HUES64 (cell line): Measurements from ENCODE around the gene EPC2.
"Not testable (repeated sequence)": the region's sequence is repeated elsewhere in the genome, so short reads cannot be mapped to it uniquely, and the experiment has no call there.

Experiments used
- H3K27ac ChIP-seq: 2 replicates; pipeline ENCODE4 v1.7.0; 2013; ENCODE audit warnings: low read depth, low read length, inconsistent platforms
- H3K27me3 ChIP-seq: 2 replicates; pipeline ENCODE4 v1.6.1; 2013; ENCODE audit warnings: mild to moderate bottlenecking, low read length; ENCODE audit not compliant: insufficient read depth
- H3K36me3 ChIP-seq: 2 replicates; pipeline ENCODE4 v1.6.1; 2013; ENCODE audit warnings: mild to moderate bottlenecking, low read length; ENCODE audit not compliant: insufficient read depth
- H3K4me1 ChIP-seq: 2 replicates; pipeline ENCODE4 v1.6.1; 2013; ENCODE audit warnings: mild to moderate bottlenecking, low read length, moderate library complexity; ENCODE audit not compliant: insufficient read depth
- H3K4me3 ChIP-seq: 2 replicates; pipeline ENCODE4 v1.5.1; 2013; ENCODE audit warnings: mild to moderate bottlenecking, low read length, moderate library complexity
- H3K9ac ChIP-seq: 2 replicates; pipeline ENCODE4 v1.6.1; 2013; ENCODE audit warnings: mild to moderate bottlenecking, low read depth, low read length
- H3K9me3 ChIP-seq: 2 replicates; pipeline ENCODE4 v1.6.1; 2013; ENCODE audit warnings: low read depth, low read length; ENCODE audit not compliant: insufficient read depth
- WGBS: fragments of 150-250, 120-280 bp; methylation state at CpG from one replicate; pipeline ENCODE4 v1.1.7; 2013; ENCODE audit warnings: missing lambda C conversion rate; 5-methylcytosine and 5-hydroxymethylcytosine counted together

EPC2 gene

DNA sequence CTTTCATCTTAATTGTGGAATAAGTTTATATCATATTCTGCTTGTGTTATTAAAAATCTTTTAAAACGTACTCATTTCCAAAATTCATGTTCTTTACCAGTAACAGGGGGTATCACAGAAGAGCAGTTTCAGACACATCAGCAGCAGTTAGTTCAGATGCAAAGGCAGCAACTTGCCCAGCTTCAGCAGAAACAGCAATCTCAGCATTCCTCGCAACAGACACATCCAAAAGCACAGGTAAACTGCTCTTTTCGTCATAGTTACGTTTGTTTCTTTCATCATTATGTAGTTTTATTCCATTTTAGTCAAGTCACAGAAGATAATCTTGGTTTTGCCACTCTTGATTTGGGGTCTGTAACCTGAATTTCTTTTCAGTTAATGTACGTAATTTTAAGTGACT is 137.0 kb downstream of the EPC2 start:
- H3K4me1 ChIP-seq = no peaks in the 10 kb centered on the region
- no peak overlapping the region for H3K4me3 ChIP-seq
- H3K27me3 ChIP-seq = no peaks in the 10 kb centered on the region
- peaks cover 51% of the 10 kb centered on the region for H3K36me3 ChIP-seq
- no peak overlapping the region for H3K9ac ChIP-seq
- no peaks in the 10 kb centered on the region for H3K9me3 ChIP-seq
- WGBS = 96% methylated on average over 5 of the region's 5 CpGs
- no peak overlapping the region for H3K27ac ChIP-seq

DNA sequence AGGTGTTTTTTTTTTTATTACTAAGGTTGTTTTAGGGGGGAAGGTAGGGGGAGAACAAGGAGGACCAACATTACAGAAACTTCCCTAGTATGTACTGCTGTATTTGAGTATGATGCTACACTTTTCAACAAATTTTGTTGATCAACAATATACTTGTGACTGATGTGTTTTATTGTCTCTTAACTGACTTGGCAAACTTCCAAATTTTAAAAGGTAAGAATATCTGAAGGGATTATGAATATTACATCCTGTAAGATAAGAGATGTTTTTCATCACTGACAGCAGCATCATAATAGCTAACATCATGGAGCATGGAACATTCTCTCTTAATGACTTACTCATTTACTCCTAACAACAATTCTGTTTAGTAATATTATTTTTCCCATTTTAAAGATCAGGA is 144.5 kb downstream of the EPC2 start:
- no peaks in the 10 kb centered on the region for H3K27me3 ChIP-seq
- no peak overlapping the region for H3K4me3 ChIP-seq
- H3K27ac ChIP-seq = no peak overlapping the region
- no peak overlapping the region for H3K9ac ChIP-seq
- H3K9me3 ChIP-seq = no peaks in the 10 kb centered on the region
- H3K4me1 ChIP-seq = no peaks in the 10 kb centered on the region
- H3K36me3 ChIP-seq = peaks cover 44% of the 10 kb centered on the region

DNA sequence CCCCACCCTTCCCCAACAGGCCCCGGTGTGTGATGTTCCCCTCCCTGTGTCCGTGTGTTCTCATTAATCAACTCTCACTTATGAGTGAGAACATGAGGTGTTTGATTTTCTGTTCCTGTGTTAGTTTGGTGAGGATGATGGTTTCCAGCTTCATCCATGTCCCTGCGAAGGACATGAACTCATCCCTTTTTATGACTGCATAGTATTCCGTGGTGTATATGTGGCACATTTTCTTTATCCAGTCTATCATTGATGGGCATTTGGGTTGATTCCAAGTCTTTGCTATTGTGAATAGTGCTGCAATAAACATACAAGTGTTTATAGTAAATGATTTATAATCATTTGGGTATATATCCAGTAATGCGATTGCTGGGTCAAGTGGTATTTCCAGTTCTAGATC is 145.6 kb downstream of the EPC2 start:
- not testable (repeated sequence) for H3K27ac ChIP-seq, H3K9me3 ChIP-seq, H3K4me1 ChIP-seq, H3K9ac ChIP-seq, H3K27me3 ChIP-seq, H3K4me3 ChIP-seq
- H3K36me3 ChIP-seq = peaks cover 33% of the 10 kb centered on the region
- WGBS = 100% methylated on average over 4 of the region's 5 CpGs

DNA sequence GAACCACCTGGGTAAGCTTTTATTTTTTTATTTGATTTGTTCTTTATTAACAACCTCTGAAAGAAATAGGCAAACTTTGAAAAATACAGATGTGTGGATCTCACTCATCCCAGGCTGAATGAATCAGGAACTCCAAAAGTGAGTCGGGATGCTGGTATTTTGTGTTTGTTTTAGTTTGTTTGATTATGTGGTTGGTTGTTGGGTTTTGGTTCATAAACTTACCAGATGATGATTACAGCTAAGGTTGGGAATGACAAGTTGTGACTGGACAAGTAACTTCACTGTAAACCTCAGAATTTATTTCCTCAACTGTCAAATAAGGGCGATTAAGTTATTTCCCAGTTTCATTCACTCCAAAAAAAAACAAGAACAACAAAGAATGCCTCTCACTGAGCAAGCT is 150.0 kb downstream of the EPC2 start:
- H3K4me3 ChIP-seq = no peak overlapping the region
- H3K9ac ChIP-seq = no peak overlapping the region
- 94% methylated on average over 2 of the region's 2 CpGs for WGBS
- H3K36me3 ChIP-seq = peaks cover 3% of the 10 kb centered on the region; the same call in 1 of the 2 replicates
- no peaks in the 10 kb centered on the region for H3K4me1 ChIP-seq
- H3K27me3 ChIP-seq = no peaks in the 10 kb centered on the region
- no peaks in the 10 kb centered on the region for H3K9me3 ChIP-seq
- H3K27ac ChIP-seq = no peak overlapping the region

DNA sequence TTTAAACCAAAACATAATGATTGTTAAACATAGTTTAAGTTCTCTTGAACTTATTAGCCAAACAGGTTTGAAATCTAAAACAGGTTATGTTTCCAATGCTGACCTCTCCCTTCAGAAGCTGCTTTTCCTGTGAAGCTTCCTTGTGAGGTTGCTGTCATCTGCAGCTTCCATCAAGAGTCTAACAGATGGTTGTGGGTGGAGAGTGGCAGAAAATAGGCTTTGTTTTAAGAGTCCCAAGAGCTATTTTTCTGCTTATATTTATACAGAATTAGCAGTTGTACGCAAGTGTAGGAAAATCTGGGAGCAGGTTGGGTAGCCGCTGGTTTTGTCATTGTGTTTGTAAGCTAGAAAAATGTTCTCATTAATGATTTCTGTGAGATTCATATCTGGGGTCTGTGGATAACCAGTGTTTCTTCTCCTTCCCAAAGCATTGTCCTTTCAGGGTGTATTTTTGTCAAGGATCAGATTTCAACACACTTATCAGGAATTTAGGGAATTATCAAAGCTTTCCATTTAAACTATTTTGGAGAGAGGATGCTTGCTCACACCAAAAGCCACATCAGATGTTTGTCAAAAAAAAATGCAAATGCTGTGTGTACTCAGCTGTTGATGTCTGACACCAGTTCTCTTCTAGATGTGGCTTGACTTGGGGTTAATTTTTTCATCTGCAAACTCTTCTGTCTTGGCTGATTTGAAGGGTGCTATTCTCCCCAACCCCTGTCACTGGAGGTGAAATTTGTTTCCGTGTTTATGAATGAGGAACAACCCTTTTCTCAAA is 152.4 kb downstream of the EPC2 start:
- Histone ChIP-seq H3K36me3 (no peaks in the 10 kb centered on the region), H3K27me3 (no peaks in the 10 kb centered on the region), H3K9ac (no peak overlapping the region), H3K4me3 (no peak overlapping the region), H3K27ac (no peak overlapping the region), H3K9me3 (no peaks in the 10 kb centered on the region), H3K4me1 (no peaks in the 10 kb centered on the region)
- 80% methylated on average over 3 of the region's 3 CpGs for WGBS

DNA sequence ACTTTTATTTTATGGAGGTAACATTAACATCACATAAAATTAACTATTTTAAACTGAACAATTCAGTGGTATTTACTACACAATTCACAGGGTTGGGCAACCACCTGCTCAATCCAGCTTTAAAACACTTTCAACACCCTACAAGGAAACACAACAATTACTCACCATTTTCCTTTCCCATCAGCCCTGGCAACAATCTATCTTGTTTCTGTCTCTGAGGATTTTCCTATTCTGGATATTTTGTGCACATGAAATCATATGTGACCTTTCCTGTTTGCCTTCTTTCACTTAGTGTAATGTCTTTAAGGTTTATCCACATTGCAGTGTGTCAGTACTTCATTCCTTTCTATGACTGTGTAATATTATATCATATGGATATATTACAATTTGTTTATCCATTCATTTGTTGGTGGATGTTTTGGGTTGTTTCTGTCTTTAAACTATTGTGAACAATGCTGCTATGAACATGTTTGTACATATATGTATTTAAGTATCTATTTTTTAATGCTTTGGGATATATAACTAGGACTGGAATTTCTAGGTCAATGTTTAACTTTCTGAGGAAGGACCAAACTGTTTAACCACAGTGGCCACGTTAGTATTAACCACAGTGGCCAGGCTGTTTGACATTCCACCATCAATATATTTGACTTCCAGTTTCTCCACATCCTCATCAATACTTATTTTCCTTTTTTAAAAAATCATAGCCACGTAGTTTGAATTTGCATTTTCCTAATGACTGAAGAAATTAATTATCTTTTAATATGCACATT is 158.1 kb downstream of the EPC2 start:
- H3K9ac ChIP-seq = no peak overlapping the region
- no peaks in the 10 kb centered on the region for H3K9me3 ChIP-seq
- no peaks in the 10 kb centered on the region for H3K4me1 ChIP-seq
- WGBS = 86% methylated on average over 2 of the region's 2 CpGs
- H3K4me3 ChIP-seq = no peak overlapping the region
- no peak overlapping the region for H3K27ac ChIP-seq
- H3K36me3 ChIP-seq = no peaks in the 10 kb centered on the region
- H3K27me3 ChIP-seq = no peaks in the 10 kb centered on the region

DNA sequence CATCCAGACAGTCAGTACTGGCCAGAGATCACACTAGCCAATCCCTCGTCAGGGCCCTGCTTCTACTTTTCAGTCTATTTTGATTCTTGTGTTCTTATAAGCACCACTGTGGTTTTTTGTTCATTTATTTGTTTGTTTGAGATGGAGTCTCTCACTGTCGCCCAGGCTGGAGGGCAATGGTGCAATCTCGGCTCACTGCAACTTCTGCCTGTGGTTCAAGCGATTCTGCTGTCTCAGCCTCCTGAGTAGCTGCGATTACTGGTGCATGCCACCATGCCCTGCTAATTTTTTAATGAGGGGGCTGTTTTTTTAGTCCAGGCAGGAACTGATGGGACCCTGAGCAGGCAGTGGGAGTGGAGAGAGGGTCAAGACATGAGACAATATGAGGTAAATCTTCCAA is 165.5 kb downstream of the EPC2 start:
- Histone ChIP-seq H3K9me3 (no peaks in the 10 kb centered on the region), H3K36me3 (no peaks in the 10 kb centered on the region), H3K9ac (no peak overlapping the region), H3K27ac (no peak overlapping the region), H3K27me3 (no peaks in the 10 kb centered on the region), H3K4me3 (no peak overlapping the region), H3K4me1 (peaks cover 25% of the 10 kb centered on the region)
- WGBS = 97% methylated on average over 5 of the region's 5 CpGs

DNA sequence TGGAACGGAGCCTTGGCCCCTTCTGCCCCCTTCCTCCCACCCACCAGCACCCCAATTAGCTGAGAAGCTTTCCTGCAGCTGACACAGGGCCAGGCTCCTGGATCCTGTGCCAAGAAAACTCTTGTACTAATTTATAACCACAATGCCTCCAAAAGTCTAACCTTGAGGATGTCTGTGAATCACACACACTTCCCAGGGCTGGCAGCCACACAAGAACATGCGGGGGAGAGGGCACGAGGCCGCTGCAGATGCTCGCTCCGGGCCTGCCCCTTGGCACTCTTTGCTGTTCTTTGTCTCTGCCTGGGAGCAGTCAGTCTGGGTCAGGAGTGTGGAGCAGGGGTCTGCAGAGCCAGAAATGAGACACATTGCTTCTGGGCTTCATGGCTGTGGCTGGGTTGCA is 167.8 kb downstream of the EPC2 start:
- WGBS = 92% methylated on average over 6 of the region's 6 CpGs
- Histone ChIP-seq H3K27ac (no peak overlapping the region), H3K36me3 (no peaks in the 10 kb centered on the region), H3K9ac (no peak overlapping the region), H3K9me3 (no peaks in the 10 kb centered on the region), H3K4me1 (peaks cover 37% of the 10 kb centered on the region), H3K27me3 (no peaks in the 10 kb centered on the region), H3K4me3 (no peak overlapping the region)

DNA sequence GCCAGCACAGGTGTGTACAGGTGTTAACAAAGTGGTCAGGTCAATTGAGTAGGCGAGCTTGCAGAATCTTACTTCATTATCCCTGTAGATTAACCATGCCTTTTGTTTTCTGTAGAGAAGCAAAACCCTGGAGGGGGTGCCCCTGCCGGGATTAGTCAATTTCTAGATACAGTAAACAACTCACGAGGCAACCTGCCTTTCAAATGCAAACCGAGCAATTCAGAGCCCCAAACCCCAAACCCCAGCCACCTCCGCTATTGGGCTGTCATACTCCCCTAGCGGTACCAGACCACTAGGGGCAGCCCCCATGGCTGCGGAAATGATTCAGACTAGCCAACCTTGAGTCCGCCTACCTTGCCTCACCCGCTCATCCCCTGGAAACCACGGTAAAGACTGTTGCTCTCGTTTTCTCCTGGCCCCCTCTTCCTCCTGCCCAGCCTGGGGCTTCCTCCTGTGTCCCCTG is 169.1 kb downstream of the EPC2 start:
- peak overlapping the region; percentile 18; the same call in 1 of the 2 replicates for H3K9ac ChIP-seq
- no peaks in the 10 kb centered on the region for H3K9me3 ChIP-seq
- H3K36me3 ChIP-seq = no peaks in the 10 kb centered on the region
- 6% methylated on average over 11 of the region's 11 CpGs for WGBS
- no peaks in the 10 kb centered on the region for H3K27me3 ChIP-seq
- H3K4me1 ChIP-seq = peaks cover 42% of the 10 kb centered on the region
- H3K4me3 ChIP-seq = 0 out of 2 replicates have a peak overlapping the region, but pooled peaks have one; percentile 15
- peak overlapping the region; percentile 83 for H3K27ac ChIP-seq

DNA sequence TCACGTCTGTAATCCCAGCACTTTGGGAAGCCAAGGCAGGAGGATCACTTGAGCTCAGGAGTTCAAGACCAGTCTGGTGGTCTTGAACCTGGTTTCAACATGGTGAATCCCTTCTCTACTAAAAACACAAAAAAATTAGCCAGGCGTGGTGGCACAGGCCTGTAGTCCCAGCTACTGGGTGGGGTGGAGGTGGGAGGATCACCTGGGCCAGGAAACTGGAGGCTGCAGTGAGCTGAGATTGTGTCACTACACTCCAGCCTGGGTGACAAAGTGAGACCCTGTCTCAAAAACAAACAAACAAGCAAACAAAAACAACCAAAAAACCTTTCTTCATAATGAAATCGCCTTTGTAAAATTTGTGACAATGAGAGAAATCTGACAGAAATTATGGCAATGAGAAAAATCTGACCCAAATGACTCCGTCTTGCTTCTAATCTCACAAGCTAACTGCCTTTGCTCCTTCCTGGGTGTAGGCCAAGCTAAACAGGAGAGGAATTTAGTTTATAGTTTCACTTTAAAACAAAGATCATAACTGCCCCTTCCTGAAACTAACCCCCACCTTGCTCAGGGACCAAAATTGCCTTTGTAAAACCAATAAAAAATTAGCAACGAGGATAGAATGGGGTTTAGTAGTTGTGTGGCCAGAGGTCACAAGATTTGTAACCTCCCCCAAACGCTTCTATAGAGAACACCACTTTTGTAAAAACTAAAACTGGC is 169.8 kb downstream of the EPC2 start:
- Histone ChIP-seq H3K36me3 (no peaks in the 10 kb centered on the region), H3K27ac (peak overlapping the region; percentile 58), H3K9me3 (no peaks in the 10 kb centered on the region), H3K9ac (peak overlapping the region; percentile 18; the same call in 1 of the 2 replicates), H3K27me3 (no peaks in the 10 kb centered on the region), H3K4me1 (peaks cover 41% of the 10 kb centered on the region), H3K4me3 (0 out of 2 replicates have a peak overlapping the region, but pooled peaks have one; percentile 7)
- whole genome bisulfite sequencing = 74% methylated on average over 5 of the region's 6 CpGs

DNA sequence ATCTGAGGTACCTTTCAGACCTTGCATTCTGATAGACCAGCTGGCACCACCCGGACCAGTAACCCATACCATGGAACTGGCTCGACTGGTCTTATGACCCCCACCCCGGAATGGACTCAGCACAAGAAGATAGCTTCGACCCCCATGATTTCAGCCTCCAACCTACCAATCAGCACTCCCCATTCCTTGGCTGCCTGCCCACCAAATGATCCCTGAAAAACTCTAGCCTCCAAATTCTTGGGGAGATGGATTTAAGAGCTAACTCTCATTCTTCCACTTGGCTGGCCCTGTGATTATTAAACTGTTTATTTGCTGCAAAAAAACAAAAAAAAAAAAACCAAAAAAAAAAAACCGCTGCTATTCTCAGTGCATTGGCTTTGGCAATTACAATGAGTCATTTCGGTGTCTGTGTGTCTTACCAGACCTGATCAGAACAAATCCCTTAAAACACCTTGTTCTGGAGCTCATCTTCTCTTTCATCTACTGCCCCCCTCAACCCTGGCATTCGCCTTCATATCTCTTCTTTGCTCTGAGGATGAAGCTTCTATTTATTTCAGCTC is 170.4 kb downstream of the EPC2 start:
- Histone ChIP-seq H3K36me3 (no peaks in the 10 kb centered on the region), H3K4me1 (peaks cover 43% of the 10 kb centered on the region), H3K9me3 (no peaks in the 10 kb centered on the region), H3K9ac (no peak overlapping the region), H3K4me3 (no peak overlapping the region), H3K27ac (no peak overlapping the region), H3K27me3 (no peaks in the 10 kb centered on the region)
- WGBS = 91% methylated on average over 7 of the region's 7 CpGs
